ENCODE measurements around the gene DNTTIP2. TPM values are rescaled to one million over a fixed set of nuclear protein-coding genes. Genes with fewer than 3 reads are reported as not detected.

DNTTIP2 gene
- total RNA-seq, 1 experiment from 2014 or later, result 50.3 TPM

GRCh38 chr1:93816970-93817678 lies 61.9 kb downstream of the DNTTIP2 start:
- no peaks in the 10 kb centered on the region for H3K9me3 ChIP-seq (ENCODE audit: control insufficient read depth, insufficient read depth, low read depth, low read length)
- no TSS peak for BruUV-seq (replicated peaks)
- no peak for TF ChIP-seq REST (IDR thresholded peaks at IDR 0.05; ENCODE audit: insufficient read depth in 1 of 2, low read depth in 2 of 2, low read length in 1 of 2)
- TF ChIP-seq SIN3A (IDR thresholded peaks at IDR 0.05; ENCODE audit: borderline replicate concordance, insufficient read depth, low read depth, low read length), result no peak
- TF ChIP-seq TCF7L2 (IDR thresholded peaks at IDR 0.05; ENCODE audit: low read depth, low read length), result no peak
- TF ChIP-seq CTCF (IDR thresholded peaks at IDR 0.05), result no peak
- TF ChIP-seq POLR2AphosphoS5 (IDR thresholded peaks at IDR 0.05; ENCODE audit: low read depth, low read length), result no peak
- in situ Hi-C loops (cut with HindIII; ENCODE audit: low pct_unique_long_range_greater_than_20kb, low sequenced_read_pairs) (no loop called here), intact Hi-C loops (cut with micrococcal nuclease; ENCODE audit: unreplicated experiment) (no loop called here)
- H3K27me3 ChIP-seq (ENCODE audit: control insufficient read depth, insufficient read depth, low read length), result no peaks in the 10 kb centered on the region
- H3K4me1 ChIP-seq (ENCODE audit: control insufficient read depth, insufficient read depth, low read length), result peaks cover 7% of the 10 kb centered on the region
- H3K27ac ChIP-seq (ENCODE audit: low read length), result no peak overlapping the region; the same call in 1 of the 2 replicates
- H3K36me3 ChIP-seq (ENCODE audit: control insufficient read depth, insufficient read depth, low read length), result no peaks in the 10 kb centered on the region
- H3K4me3 ChIP-seq (ENCODE audit: low read depth in 2 of 2, low read length in 2 of 2), result no peak overlapping the region
- POLR2A ChIA-PET, result no interaction called here
- DNase-seq (ENCODE audit: low read depth, low spot score), result no peak
- CTCF ChIA-PET, result interaction anchor here (0.7 kb wide), 1 partner anchor 379 kb away, joined by 7 read pairs; no protein-coding TSS in a partner anchor
- ATAC-seq, result no peak

Small RNA genes lying within 50 kb of the gene (microRNA-seq; reads per million reads assigned to microRNA genes)
- 51.2 reads per million, percentile 49 among the genes with 10 or more reads in this experiment for gene MIR760 (ENCODE audit: unreplicated experiment)

Other genes starting within 250 kb of the DNTTIP2 start
- gene BCAR3, start 197.4 kb downstream of the DNTTIP2 start, total RNA-seq (2021; ENCODE audit: unreplicated experiment), result 33.9 TPM
- 33.7 TPM for gene GCLM, start 30.2 kb upstream of the DNTTIP2 start, total RNA-seq (2021; ENCODE audit: unreplicated experiment)
- 1.5 TPM for gene ABCA4, start 241.9 kb upstream of the DNTTIP2 start, total RNA-seq (2021; ENCODE audit: unreplicated experiment)